NCI-H1694 treated with DMSO at 0.1 percent for 48 hours (cell line): Measurements from ENCODE around the gene CPNE4.
A peak's percentile ranks its signal among the peaks of the same experiment; 100 is the strongest.
"Not testable (repeated sequence)": the region's sequence is repeated elsewhere in the genome, so short reads cannot be mapped to it uniquely, and the experiment has no call there.

ENCODE experiments used
- DNase-seq: peaks from one replicate; lab custom pipeline; 2025; lab: John Stamatoyannopoulos, UW

CPNE4 gene

GRCh38 chr3:132016061-132017041, 18.5 kb downstream of the CPNE4 start:
- DNase-seq: no peak

- no peak for DNase-seq
Measured at GRCh38 chr3:132014105-132014504, 20.7 kb downstream of the CPNE4 start.

- DNase-seq: no peak
Measured at GRCh38 chr3:132009241-132009640, 25.6 kb downstream of the CPNE4 start.

- DNase-seq: no peak
Measured at GRCh38 chr3:132008837-132009236, 26.0 kb downstream of the CPNE4 start.

- DNase-seq: no peak
Measured at GRCh38 chr3:132007617-132008016, 27.2 kb downstream of the CPNE4 start.

- DNase-seq: peak; percentile 18
Measured at GRCh38 chr3:132006605-132007204, 28.1 kb downstream of the CPNE4 start.

- no peak for DNase-seq
Measured at GRCh38 chr3:132004571-132004970, 30.2 kb downstream of the CPNE4 start.

GRCh38 chr3:132003685-132004084, 31.1 kb downstream of the CPNE4 start:
- no peak for DNase-seq

GRCh38 chr3:132001999-132002398, 32.8 kb downstream of the CPNE4 start:
- no peak for DNase-seq

- DNase-seq: no peak
Measured at GRCh38 chr3:132001036-132001435, 33.8 kb downstream of the CPNE4 start.

- no peak for DNase-seq
Measured at GRCh38 chr3:131998027-131998426, 36.8 kb downstream of the CPNE4 start.

- DNase-seq: no peak
Measured at GRCh38 chr3:131995891-131996290, 38.9 kb downstream of the CPNE4 start.

GRCh38 chr3:131989318-131989717, 45.5 kb downstream of the CPNE4 start:
- no peak for DNase-seq

- DNase-seq: no peak
Measured at GRCh38 chr3:131988209-131988608, 46.6 kb downstream of the CPNE4 start.

GRCh38 chr3:131983689-131984088, 51.1 kb downstream of the CPNE4 start:
- DNase-seq: no peak

- DNase-seq: no peak
Measured at GRCh38 chr3:131981323-131981722, 53.5 kb downstream of the CPNE4 start.

GRCh38 chr3:131976448-131976847, 58.4 kb downstream of the CPNE4 start:
- no peak for DNase-seq

GRCh38 chr3:131975047-131975446, 59.8 kb downstream of the CPNE4 start:
- DNase-seq: no peak

- no peak for DNase-seq
Measured at GRCh38 chr3:131973731-131974130, 61.1 kb downstream of the CPNE4 start.

GRCh38 chr3:131972550-131972949, 62.3 kb downstream of the CPNE4 start:
- no peak for DNase-seq

GRCh38 chr3:131972091-131972490, 62.7 kb downstream of the CPNE4 start:
- no peak for DNase-seq

GRCh38 chr3:131963442-131963841, 71.4 kb downstream of the CPNE4 start:
- DNase-seq: not testable (repeated sequence)

GRCh38 chr3:131962982-131963381, 71.8 kb downstream of the CPNE4 start:
- DNase-seq: no peak
